Measurements from ENCODE around the gene CTSO. TPM values are rescaled to one million over a fixed set of nuclear protein-coding genes. Genes with fewer than 3 reads are reported as not detected.
A peak's percentile ranks its signal among the peaks of the same experiment; 100 is the strongest.

Gene CTSO, protein sequence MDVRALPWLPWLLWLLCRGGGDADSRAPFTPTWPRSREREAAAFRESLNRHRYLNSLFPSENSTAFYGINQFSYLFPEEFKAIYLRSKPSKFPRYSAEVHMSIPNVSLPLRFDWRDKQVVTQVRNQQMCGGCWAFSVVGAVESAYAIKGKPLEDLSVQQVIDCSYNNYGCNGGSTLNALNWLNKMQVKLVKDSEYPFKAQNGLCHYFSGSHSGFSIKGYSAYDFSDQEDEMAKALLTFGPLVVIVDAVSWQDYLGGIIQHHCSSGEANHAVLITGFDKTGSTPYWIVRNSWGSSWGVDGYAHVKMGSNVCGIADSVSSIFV
- 19.6 TPM for total RNA-seq

DNA sequence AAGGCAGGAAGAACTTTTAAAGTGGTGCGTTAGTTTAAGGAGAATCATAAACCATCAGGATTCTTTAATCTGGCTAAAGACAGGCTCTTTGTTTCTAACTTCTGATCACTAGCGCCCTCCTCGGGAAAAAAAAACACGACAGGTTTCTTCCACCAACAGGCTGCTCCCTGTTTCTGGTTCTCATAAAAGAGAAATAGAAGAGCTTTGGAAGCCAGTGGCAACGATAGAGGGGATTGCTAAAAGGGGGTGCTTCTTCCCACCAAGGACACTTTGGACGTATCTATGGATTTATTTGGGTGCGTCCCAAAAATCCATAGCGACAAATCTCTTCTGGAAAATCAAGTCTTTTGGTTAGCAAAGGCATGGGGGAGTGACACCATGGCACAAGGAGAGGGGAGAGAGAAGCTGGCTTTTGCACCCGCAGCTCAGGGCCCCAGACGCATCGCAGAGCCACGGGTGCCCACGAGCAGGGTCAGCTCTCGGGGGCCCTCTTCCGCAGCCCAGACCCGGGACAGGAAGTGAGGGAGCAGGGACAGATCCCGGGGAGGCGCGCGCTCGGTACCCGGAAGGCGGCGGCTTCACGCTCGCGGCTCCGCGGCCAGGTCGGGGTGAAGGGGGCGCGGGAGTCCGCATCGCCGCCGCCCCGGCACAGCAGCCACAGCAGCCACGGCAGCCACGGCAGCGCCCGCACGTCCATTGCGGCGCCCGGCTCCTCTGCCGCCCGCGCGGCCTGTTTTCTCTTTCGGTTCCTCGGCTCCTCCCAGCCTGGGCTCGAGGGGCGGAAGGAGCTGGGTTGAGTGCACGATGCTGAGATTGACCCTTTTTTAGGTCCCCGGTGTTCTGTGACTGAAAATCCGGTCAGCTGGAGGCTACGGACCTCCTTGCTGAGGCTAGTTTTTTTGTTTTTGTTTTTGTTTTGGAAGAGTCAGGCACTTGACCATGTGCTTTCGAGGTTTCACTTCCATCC is at the start of gene CTSO:
Gene CTSO (minus strand): TSS at position 716 of the 967 bp plus-strand sequence. CDS start 19 bp downstream, at position 697.
- DNase-seq, result peak; percentile 81

DNA sequence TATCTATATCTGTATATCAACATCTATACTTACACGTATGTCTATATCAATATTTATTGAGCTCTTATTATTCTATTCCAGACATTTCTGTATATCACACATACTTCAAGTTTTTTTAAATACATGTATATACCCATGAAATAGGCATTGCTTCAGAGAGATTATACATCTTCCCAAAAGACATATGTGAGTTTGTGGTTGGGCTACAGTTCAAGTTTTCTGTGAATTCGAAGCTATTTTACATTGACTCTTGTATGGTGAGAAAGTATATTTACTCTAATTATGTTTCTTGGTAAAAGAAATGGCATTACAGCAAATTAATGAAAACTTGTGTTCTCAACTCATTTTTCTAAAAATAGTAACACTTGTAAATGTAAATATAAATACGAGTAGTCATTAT is 46.8 kb upstream of the CTSO start:
- DNase-seq, result no peak

DNA sequence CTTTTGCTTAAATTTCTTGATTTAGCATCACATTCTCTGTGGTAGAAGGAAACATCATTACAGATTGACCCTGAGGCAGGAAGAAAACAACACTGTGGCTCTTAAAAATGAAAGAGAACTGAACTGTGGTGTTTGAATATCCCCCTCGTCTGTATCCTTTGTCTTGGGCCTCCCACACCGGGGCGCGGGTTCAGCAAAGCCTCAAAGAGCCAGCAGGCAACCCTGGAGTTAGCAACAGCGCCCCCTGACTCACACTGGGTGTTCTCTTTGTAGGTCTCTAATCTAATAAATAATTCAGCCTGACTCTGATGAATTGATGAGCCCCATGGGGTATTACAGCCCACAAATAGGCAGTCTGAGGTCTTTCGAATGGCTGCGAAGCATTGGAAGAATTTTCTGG is 46.1 kb upstream of the CTSO start:
- no peak for DNase-seq

DNA sequence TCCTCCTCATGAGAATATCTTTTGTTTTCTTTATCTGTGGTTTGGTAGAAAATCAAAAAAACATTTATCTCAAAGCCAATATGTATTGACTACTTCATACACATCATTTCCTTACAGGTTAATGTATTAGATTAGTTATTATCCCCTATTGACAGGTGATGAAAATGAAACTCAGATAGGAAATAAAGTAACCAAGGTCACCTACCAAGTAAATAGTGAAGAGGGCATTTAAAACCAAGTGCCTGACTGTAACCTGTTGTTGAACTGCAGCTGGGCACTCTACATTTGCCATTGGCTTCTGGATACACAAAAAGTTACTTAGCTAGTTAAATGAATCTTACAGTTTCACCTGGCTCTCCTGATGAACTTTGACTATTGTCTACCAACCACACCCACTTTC is 41.4 kb upstream of the CTSO start:
- DNase-seq, result no peak

DNA sequence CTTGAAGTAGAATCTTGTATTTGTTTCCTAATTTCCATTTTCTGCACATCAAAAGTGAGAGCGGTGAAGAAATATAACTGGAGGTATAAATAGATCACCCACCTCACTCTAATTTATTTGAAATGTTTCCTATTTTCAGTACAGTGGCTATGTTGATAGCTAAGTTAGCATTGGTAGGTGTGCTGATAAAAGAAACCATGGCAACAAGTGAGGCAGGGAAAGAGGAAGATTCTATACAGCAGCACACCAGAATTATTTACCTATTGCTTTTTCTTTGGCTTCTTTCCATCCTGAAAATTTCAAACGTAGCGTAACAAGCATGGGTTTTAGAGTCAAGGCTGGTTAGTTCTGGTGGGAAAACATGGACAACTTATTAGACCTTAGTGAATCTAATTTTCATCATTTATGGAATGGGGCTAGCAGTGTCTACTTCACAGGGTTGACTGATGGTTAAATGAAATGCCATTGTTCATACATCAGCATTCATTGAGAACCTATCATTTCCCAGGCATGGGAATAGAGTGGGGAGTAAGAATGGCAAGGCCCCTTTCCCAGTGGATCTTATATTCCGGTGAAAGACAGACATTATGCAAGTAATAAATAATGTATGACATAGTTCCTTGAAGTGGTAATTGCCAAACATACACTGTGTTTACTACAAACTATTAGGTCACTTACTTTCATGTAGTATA is 30.6 kb upstream of the CTSO start:
- DNase-seq, result no peak

DNA sequence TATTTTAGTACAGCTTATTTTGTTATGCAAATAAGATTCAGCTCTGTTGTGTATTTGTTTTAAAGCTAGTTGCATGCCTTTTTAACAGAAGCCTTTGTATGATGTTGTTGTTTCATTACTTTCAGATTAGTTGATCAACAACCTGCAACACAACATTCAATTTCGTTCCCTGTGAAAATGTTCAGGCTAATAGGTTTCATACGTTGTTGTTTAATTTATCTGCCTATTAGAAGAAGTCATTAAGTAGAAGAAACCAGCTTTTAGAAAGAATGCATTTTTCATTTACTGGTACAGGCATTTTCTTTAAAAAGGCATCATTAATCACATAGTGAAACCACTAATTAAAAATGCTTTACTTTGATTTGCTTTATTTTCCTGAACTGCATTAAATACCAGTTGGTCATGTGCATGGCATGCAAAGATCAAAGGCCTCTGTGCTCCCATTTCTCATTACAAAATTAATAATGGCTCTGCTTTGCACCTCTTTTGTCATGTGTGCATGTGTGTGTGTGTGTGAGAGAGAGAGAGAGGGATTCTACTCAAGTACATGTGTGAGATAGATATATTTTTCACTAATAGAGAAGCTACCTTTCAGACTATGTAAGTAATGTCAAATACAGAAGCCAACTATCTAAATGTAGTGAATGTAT is 29.2 kb upstream of the CTSO start:
- DNase-seq, result no peak

DNA sequence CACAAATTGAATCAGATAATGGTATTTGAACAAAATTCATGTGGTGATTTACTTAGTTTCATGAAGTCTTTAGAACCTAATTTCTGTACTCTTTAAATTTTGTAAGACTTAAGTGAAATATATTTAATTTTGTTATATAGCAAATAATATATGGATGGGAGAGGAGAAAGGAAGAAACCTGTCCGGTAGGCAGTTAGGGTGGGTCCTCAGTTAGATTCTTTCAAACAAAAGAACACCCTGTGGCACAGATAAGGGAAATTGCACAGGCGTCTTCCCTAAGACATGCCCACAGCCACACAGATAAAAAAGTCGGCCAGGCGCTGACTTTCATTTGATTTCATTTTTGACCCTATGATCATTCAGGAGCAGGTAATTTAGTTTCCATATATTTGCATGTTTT is 25.1 kb upstream of the CTSO start:
- no peak for DNase-seq

DNA sequence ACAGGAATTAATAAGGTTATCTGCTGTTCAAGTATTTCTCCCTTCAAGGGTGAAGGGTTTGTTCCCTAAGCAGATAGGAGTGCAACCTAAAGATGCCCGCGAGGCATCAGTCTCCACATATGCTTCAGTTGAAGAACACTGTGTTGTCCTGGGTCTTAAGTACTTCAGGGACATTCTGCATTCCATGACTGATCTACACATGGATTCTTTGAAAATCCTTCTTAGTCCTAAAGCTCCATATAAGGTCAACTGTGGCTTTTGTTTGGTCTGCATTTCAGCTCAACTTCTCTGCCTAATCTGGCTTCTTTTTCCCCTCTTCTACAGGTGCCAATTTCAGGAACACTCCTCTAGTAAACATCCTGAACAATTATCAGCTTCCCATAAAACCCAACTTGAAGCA is 21.8 kb upstream of the CTSO start:
- DNase-seq, result no peak

DNA sequence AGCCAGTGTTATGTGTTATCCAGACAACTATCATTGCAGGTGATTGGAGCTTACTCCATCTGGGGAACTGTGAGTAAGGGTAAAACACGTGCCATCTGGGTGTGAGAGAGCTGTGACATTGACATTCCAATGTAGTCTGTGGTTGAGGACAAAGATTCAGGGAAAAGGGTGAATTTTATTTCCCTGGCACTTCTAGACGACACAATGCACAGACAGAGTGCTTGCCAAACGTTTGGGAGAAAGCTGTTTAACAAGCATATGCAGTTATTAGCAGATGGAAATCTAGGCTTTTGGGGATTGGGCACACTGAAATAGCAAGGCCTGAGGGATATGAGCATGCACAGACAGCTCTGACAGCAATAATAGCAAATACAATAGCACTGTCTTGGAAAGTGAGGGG is 21.3 kb upstream of the CTSO start:
- peak; percentile 46 for DNase-seq

DNA sequence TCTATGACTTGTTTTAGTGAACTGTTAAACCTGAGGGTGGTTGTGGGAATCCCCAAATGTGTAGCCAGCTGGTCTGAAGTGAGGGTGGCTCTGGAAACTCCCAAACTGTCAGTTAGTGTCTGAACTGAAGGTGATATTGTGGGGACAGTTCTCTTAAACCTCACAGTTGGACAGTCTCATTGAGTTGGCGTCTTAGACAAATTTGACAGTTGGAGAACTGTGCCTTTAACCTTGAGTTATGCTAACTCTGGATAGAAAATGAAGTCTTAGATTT is 20.7 kb upstream of the CTSO start:
- no peak for DNase-seq

DNA sequence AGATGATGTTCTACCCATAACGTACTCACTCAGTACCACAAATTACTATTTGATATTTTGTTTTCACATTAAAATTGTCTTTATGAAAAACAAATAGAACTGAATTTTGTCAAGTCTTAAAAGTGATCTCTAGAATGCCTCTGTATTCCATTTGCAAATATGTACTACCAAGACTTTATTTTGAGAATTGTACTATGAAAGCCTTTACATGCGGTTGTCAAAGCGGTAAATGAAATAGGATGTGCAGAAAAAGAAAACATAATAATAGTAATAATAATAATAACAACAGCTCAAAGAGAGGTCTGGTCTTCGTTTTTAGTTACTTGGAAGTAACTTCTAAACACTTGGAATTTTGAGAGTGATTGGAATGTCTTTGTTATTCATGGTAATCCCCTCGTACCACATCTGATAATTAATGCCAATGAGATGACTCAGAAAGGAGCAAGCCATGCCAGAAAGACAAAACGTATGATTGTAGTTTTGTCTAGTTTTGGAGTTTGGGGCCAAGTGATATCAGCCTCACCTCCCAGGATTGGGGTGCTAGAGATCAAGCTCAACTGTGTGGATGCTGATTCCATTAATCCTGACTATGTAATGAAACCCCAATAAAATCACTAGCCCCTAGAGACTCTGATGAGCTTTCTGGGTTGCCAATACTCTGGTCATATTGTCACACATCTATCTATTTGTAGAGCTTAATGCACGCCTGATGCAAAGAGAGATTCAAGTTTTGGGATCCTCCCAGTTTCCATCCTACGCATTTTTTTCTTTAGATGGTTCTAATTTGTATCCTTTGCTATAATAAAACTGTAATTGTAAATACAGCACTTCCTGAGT is 20.2 kb upstream of the CTSO start:
- no peak for DNase-seq

DNA sequence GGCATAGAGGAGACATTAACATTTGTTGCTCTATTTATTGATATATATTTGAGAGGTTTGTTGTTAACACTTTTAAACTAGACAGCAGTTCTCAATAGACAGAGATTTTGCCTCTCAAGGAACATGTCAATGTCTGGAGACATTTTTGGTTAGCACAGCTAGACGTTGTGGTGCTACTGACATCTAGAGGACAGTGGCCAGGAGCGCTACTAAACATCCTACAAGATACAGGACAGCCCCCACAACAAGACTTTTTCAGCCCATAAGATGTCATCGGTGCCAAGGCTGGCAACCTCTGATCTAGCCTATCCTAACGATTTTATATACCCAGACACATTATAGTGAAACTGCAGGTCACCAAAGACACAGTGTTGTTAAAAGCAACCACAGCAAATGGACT is 18.4 kb upstream of the CTSO start:
- DNase-seq, result no peak

DNA sequence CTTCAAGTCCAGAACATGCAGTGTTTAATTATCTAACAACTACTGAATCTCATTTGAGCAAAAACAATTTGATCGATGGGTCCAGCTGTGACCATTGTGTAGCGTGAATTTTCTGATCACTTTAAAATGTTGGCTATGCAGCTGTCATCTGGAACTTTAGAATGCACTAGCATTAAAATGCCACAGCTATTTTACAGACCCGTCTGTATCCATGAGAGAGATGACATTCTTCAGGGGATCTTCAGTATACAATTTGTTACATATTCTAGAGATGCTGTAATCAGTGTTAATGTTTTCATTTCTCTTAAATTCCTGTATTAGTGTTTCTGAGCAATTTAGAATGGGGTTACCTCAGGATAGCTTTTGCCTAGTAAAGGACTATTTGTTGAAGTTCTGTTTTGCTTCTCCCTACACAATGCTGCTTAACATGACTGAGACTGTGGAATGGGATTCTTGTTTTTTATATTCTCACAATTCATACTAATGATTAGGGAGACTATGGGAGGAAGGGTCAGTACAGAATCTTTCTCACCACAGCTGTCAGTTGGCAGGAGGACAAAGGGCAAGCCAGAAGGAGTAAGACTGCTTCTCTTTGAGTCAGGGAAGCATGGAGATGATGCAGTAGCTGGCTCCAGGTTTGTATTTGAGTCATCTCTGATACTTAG is 13.2 kb upstream of the CTSO start:
- peak; percentile 40 for DNase-seq

DNA sequence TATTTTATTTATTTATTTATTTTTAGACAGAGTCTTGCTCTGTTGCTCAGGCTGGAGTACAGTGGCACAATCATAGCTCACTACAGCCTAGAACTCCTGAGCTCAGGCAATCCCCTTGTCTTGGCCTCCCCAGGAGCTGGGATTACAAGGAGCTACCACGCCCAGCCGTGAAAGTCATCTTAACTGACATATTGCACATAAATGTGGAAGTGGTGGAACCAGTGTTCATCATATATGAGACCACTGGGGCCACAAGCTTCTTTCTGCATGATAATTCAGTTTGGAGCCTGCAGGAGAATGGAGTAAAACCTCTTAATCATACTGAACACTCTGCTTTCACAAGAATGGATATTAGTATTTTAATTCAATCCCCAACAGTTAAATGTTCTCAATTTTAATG is 12.5 kb upstream of the CTSO start:
- DNase-seq, result no peak

DNA sequence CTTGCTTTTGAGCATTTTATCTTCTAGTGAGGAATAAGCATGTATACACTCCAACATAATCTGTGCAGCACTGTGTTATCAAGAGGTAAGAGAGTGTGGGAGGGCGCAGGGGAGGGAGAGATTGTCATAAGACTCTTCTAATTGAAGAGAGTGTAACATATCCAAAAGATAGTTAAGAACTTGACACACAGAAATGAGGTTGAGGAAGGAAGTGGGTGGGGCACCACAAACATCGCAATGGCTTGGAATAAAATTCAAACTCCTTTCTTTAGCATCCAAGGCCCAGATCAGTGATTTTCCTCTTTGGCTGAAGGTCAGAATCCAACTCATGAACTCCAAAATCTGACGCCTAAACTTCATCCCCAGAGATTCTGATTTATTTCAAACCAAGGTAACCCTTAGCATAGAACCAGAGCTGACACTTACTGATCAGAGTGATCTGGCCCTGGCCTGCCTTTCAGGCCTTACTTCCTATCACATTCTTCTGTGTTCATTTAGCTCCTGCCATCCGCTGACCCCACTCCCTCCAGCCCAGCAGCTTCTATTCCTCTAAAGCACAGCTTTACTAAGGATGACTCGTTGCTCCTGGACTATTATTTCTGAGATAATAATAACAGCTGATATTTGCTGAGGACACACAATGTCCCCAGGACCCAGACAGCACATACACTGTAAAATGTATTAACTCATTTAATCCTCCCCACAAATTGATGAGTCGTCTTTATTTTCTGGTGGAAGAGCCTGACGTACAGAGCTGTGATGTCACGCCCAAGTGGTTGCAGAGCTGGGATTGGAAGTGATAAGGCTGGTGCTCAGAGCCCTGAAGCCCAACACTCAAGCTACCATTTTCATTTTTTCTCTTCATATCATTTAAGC is 10.6 kb upstream of the CTSO start:
- no peak for DNase-seq

DNA sequence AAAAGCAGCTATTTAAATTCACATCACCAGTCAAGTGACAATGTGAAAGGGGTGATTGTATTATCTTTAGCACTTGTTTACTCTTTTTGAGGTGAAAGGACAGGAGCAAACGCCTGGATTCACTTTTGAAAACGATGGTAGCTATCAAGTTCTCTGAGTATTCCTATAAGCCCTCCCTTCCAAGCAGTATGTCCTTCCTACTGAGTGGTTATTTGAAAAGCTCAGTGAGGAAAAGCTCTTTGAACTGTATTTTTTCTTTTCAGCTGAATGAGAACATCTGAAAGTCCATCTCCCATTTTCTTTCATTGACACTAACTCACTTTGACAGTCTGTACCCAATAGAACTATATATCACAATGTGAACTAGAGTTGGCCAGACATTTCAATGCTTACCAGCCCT is 9.1 kb upstream of the CTSO start:
- no peak for DNase-seq

DNA sequence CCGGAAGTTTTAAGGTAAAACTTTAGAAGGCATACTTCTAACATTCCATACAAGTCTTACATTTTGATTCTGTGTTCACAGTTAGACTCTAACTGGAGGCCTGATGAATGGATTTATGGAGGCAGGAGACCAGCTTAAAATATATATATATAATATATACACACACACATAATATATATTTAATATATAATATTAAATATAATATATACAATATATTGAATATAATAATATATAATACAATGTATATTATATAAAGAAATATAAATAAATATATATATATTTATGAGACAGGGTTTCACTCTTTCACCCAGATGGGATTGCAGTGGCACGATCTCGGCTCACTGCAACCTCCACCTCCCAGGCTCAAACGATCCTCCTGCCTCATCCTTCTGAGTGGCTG is 7.9 kb upstream of the CTSO start:
- DNase-seq, result no peak

DNA sequence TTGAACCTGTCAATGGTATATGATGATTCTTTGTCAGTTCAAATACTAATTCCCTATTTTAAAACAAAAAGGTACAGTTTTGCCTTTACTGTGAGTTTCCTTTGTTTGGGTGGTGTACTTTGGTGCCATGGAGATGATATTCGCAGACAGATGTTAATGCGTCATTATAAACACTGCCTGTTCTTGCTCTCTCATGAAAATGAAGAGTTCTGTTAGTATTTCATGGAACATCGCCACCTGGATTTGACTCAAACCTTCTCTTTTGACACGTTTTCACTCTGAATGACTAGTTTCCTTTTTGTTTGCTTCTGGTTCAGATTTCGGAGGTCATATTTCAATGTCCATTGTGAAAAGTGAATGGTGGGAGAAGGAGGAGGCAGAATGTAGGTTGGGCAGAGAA is 6.9 kb upstream of the CTSO start:
- no peak for DNase-seq

DNA sequence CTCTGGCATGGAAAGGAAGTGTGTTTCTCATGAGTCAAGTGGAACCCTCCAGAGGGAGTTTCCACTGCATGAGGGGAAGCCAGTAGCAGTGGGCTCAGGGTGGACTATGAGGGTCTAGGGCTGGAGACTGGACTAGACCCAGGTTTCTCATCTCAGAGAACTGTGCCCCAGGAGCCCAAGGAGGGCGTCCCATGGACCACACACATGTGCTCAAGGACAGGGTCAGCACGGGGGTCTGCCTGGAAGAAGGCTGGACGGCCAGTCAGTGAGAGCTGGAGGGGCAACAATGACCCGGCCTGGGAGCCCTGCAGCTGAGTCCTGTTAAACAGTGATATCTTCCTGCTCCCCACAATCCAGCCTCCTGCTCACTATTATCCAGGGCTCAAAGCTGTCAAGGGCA is 5.8 kb upstream of the CTSO start:
- no peak for DNase-seq

DNA sequence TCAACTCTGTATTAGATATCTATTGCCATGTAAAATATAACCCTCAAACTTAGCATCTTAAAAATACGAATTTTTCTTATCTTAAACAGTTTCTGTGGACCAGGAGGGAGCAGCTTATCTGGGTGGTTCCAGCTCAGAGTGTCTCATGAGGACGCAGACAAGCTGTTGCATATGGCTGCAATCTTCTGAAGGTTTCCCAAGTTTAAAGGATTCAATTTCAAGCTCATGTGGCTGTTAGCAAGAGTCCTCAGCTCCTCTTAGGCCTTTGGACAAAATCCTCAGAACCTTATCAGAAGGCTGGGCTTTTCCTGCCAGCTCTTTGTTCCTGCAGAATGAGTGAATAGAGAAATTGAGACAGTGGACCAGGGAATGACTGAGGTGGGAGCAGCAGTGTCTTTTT is 2.8 kb upstream of the CTSO start:
- no peak for DNase-seq

Measured in skin of body (tissue), 2 donors.